Fibroblast of pulmonary artery (primary cell): ENCODE measurements around the gene ZBTB21.

Experiments
- DNase-seq: peaks from one replicate; pipeline ENCODE4 v3.0.0-alpha.2; 2010; ENCODE audit warnings: low read depth
- H3K4me3 ChIP-seq: replicated peaks from 2 replicates; pipeline ENCODE4 v1.5.1; 2011; ENCODE audit warnings: low read depth, mild to moderate bottlenecking, control low read depth, low read length, moderate library complexity
- TF ChIP-seq, protein P1 (sequence below): IDR thresholded peaks from 2 replicates; pipeline ENCODE4 v1.5.1; 2011; ENCODE audit warnings: mild to moderate bottlenecking, control low read depth, low read length, inconsistent platforms; ENCODE audit errors: missing control alignments

ZBTB21 gene

GRCh38 chr21:41976611-41977010 lies 33.5 kb downstream of the ZBTB21 start:
- DNase-seq = no peak
- TF ChIP-seq, protein P1, sequence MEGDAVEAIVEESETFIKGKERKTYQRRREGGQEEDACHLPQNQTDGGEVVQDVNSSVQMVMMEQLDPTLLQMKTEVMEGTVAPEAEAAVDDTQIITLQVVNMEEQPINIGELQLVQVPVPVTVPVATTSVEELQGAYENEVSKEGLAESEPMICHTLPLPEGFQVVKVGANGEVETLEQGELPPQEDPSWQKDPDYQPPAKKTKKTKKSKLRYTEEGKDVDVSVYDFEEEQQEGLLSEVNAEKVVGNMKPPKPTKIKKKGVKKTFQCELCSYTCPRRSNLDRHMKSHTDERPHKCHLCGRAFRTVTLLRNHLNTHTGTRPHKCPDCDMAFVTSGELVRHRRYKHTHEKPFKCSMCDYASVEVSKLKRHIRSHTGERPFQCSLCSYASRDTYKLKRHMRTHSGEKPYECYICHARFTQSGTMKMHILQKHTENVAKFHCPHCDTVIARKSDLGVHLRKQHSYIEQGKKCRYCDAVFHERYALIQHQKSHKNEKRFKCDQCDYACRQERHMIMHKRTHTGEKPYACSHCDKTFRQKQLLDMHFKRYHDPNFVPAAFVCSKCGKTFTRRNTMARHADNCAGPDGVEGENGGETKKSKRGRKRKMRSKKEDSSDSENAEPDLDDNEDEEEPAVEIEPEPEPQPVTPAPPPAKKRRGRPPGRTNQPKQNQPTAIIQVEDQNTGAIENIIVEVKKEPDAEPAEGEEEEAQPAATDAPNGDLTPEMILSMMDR = no peak
- no peak overlapping the region for H3K4me3 ChIP-seq

- no peak overlapping the region for H3K4me3 ChIP-seq
- DNase-seq = no peak
- TF ChIP-seq, protein P1 = no peak
These were observed 34.5 kb downstream of the ZBTB21 start for GRCh38 chr21:41975391-41976272.

DNA sequence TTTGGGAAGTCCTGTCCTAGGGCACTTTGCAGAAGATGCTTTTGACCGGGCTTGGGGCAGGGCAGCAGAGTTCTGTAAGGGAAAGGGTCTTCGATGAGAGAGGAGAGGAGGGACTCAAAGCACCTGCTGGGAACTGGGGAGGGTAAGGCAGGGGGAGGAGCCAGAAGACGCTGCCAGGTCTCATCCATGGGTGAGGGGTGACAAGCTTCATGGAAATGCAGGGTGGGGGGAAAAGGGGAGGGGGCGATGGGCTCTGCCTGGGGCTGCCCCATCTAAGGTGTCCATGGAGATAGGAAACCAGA lies 35.5 kb downstream of the ZBTB21 start:
- TF ChIP-seq, protein P1 = no peak
- no peak overlapping the region for H3K4me3 ChIP-seq
- DNase-seq = no peak

- TF ChIP-seq, protein P1 = peak; percentile 5
- DNase-seq = peak; percentile 14
- H3K4me3 ChIP-seq = no peak overlapping the region
These were observed 36.1 kb downstream of the ZBTB21 start for GRCh38 chr21:41973861-41974751.

DNA sequence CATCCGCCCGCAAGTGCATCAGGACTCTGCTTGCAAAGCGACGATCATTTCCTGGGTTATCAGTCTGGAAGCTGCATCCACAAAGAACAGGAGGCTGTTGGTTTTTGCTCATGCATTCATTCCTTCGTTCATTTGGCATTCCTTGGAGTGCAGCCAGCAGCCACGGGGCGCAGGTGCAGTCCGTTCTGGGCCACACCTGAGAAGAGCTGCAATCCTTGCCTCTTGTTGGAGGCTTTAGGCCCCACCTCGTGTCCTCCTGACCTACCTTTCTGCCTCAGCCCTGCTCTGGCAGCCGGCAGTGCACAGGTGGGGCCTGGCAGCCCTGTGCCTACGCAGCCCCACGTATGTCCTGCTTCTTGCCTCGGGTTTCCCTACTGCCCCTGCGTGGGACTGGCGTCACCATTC lies 36.7 kb downstream of the ZBTB21 start:
- H3K4me3 ChIP-seq = no peak overlapping the region
- DNase-seq = no peak
- TF ChIP-seq, protein P1 = no peak

GRCh38 chr21:41972511-41973205 lies 37.5 kb downstream of the ZBTB21 start:
- TF ChIP-seq, protein P1 = no peak
- no peak overlapping the region for H3K4me3 ChIP-seq
- no peak for DNase-seq
